Activated naive CD4-positive, alpha-beta T cell treated with anti-CD3 and anti-CD28 coated beads, Interleukin-2, amount 50 U/mL, for 72 hours (primary cell): ENCODE data around the gene PAF1. TPM values are rescaled to one million over a fixed set of nuclear protein-coding genes. Genes with fewer than 3 reads are reported as not detected.

Experiments
- total RNA-seq, 2 donors: library from RNA; stranded (reverse); gene quantifications; one replicate each; pipeline ENCODE4 v1.2.3, GENCODE V29; 2022

PAF1 gene
- total RNA-seq, 2 donors from 2014 or later = 42.2 to 58.2 TPM

Other genes starting within 250 kb of the PAF1 start
- not detected for gene NCCRP1, start 194.1 kb downstream of the PAF1 start, total RNA-seq
- not detected for gene SYCN, start 186.8 kb downstream of the PAF1 start, total RNA-seq
- under 1 TPM in 1 of 2 donors, not detected in 1; 0.60 TPM for gene IFNL3, start 146.1 kb downstream of the PAF1 start, total RNA-seq
- not detected for gene IFNL4, start 142.2 kb downstream of the PAF1 start, total RNA-seq
- under 1 TPM in 1 of 2 donors, not detected in 1; 0.35 TPM for gene IFNL2, start 122.7 kb downstream of the PAF1 start, total RNA-seq
- gene IFNL1, start 94.7 kb downstream of the PAF1 start, total RNA-seq = 1 to 10 TPM in 1 of 2 donors, not detected in 1; 1.8 TPM
- gene LRFN1, start 70.2 kb downstream of the PAF1 start, total RNA-seq = 10 to 100 TPM in 1 of 2 donors, 1 to 10 TPM in 1; 5.3 to 11.2 TPM
- 100 to 1,000 TPM; 315 to 372 TPM for gene GMFG, start 55.1 kb downstream of the PAF1 start, total RNA-seq
- gene SAMD4B, start 48.7 kb downstream of the PAF1 start, total RNA-seq = 10 to 100 TPM; 42.1 to 56.1 TPM
- gene MED29, start 272 bp upstream of the PAF1 start, total RNA-seq = 10 to 100 TPM; 22.2 to 23.6 TPM
- 100 to 1,000 TPM in 1 of 2 donors, 10 to 100 TPM in 1; 59.7 to 183 TPM for gene ZFP36, start 15.7 kb upstream of the PAF1 start, total RNA-seq
- gene PLEKHG2, start 21.6 kb upstream of the PAF1 start, total RNA-seq = 10 to 100 TPM; 52.4 to 55.6 TPM
- 1,000 to 10,000 TPM; 3,128 to 3,624 TPM for gene RPS16, start 44.8 kb upstream of the PAF1 start, total RNA-seq
- 100 to 1,000 TPM; 197 to 211 TPM for gene SUPT5H, start 54.5 kb upstream of the PAF1 start, total RNA-seq
- 10 to 100 TPM; 71.2 to 84.8 TPM for gene TIMM50, start 89.7 kb upstream of the PAF1 start, total RNA-seq
- under 1 TPM; 0.46 to 0.97 TPM for gene DLL3, start 107.8 kb upstream of the PAF1 start, total RNA-seq
- gene SELENOV, start 124.0 kb upstream of the PAF1 start, total RNA-seq = not detected
- 1 to 10 TPM; 3.0 to 4.6 TPM for gene EID2B, start 141.7 kb upstream of the PAF1 start, total RNA-seq
- gene EID2, start 149.1 kb upstream of the PAF1 start, total RNA-seq = 10 to 100 TPM; 11.4 to 12.7 TPM
- gene LGALS13, start 211.4 kb upstream of the PAF1 start, total RNA-seq = not detected